Neural cell (in vitro differentiated cells): ENCODE measurements around the gene CFTR.

ENCODE experiments used
- CTCF ChIP-seq: fragments of 450-650 bp; IDR thresholded peaks from 2 replicates; pipeline ENCODE4 v1.5.1; 2014; ENCODE audit warnings: antibody characterized with exemption, mild to moderate bottlenecking, moderate library complexity; ENCODE audit not compliant: poor library complexity, severe bottlenecking
- MXI1 ChIP-seq: fragments of 450-650 bp; conservative IDR thresholded peaks from 2 replicates; pipeline ENCODE4 v1.6.1; 2014; ENCODE audit warnings: antibody characterized with exemption, mild to moderate bottlenecking; ENCODE audit not compliant: poor library complexity, severe bottlenecking
- SMC3 ChIP-seq: fragments of 450-650 bp; conservative IDR thresholded peaks from 2 replicates; pipeline ENCODE4 v1.6.1; 2014; ENCODE audit warnings: antibody characterized with exemption, mild to moderate bottlenecking, moderate library complexity; ENCODE audit not compliant: poor library complexity

GRCh38 chr7:117448655-117449054 lies 31.2 kb upstream of the CFTR start:
- TF ChIP-seq MXI1 = no peak
- no peak for TF ChIP-seq CTCF
- TF ChIP-seq SMC3 = no peak
